ENCODE measurements around the gene OCA2. TPM values are rescaled to one million over a fixed set of nuclear protein-coding genes. Genes with fewer than 3 reads are reported as not detected.

OCA2 gene
- total and polyA plus RNA-seq, 2 of the 8 experiments (the other 6 are each of a cell fraction or from before 2014, with no cell fraction given): 0.20 TPM

DNA sequence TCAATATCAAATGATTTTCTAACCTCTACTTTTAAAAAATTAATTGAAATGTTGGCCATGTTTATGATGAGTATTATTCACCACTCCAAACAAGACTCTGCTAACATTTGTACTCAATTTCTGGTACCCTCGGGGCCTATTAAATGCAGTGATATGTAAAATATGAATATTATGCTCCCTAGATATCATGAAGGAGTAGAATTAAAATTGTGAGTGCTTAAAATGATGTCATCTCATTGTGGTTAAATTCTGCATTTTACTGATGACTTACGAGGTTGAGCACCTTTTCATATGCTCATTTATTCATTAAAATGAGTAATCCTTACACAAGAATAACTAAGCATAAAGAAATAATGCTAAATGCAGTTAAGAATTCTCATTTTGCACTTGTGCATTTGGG lies 159.9 kb downstream of the OCA2 start (continued):
- TF ChIP-seq, protein P1, sequence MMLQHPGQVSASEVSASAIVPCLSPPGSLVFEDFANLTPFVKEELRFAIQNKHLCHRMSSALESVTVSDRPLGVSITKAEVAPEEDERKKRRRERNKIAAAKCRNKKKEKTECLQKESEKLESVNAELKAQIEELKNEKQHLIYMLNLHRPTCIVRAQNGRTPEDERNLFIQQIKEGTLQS (IDR thresholded peaks at IDR 0.05; ENCODE audit: insufficient read depth, low read depth, low read length): no peak
- TF ChIP-seq SP2 (IDR thresholded peaks at IDR 0.05; ENCODE audit: low read length): no peak
- TF ChIP-seq KDM5A (IDR thresholded peaks at IDR 0.05; ENCODE audit: low read length): no peak
- TF ChIP-seq TAF7 (optimal IDR thresholded peaks at IDR 0.05; ENCODE audit: borderline replicate concordance, low read depth, low read length): no peak
- TF ChIP-seq GABPA (IDR thresholded peaks at IDR 0.05; ENCODE audit: borderline replicate concordance, insufficient read depth, low read length): no peak
- TF ChIP-seq CBX8 (IDR thresholded peaks at IDR 0.05; ENCODE audit: borderline replicate concordance, low read depth, low read length): no peak
- no peak for TF ChIP-seq TEAD4 (IDR thresholded peaks at IDR 0.05; ENCODE audit: low read depth, low read length)
- TF ChIP-seq RFX5 (IDR thresholded peaks at IDR 0.05; ENCODE audit: borderline replicate concordance, low read depth, low read length): no peak

Measured in H1 (cell line).